ENCODE results near the gene CCBE1.

The CCBE1 gene

DNA sequence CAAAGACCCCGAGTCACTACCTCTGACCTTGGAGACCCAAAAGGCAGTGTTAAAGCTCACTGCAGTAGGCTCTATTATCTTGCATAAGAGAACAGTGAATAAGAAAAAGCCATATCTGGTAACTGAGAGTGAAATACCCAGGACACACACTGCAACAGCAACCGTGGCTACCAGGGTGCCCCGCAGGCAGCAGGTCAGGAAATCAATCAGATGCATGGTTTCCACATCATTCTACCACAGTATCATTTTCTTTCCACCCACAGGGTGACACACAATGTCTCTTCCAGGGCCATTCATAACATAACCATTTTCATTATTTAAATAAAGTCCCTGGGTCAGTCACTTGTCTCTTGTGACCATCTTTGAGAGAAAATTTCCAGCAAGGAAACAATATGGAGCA lies 131.3 kb downstream of the CCBE1 start:
- no peak for DNase-seq

DNA sequence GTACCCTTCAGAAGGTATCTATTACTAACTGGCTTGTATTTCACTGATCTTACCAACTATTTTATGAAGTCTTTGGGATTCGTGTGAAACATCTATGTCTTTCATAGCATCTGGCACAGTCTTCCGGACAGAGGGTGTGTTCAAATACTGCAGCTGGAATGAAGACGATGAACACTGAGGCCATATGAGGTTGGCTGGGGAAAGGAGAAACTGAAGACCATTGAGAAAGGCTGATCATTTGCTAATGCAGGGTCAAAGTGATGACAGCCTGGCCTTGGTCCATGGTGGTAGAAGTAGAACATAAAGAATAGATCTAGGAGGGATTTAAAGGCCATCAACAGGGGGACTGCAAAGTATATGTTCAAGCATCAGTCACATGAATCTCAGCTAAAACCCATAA lies 132.7 kb downstream of the CCBE1 start:
- DNase-seq = no peak

DNA sequence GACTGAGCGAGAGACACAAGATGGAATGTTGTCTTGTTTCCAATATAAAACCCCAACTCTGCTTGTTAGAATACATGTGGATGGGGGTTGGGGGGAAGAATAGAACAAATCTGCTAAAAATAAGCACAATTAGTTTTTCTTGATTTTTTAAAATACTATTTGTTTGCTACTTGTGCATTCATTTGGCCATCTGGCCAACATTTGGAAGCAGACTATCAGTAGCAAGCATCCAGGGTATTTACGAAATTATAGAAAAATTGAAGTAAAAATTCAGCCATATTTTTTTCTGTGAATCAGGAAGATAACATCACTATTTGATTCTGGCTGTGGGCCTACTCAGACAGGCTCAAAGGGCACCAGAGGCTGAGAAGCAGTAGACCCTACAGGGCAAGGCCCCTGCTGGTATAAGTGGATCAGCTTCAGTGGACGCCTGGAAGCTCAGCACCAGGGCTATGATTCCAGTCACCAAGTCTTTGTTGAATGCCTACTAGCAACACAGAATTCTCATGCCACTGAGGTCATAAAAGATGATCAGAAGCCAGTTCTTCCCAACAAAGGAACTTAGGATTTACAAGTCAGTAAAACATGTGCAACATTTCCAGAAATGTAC lies 133.9 kb downstream of the CCBE1 start:
- no peak for DNase-seq

DNA sequence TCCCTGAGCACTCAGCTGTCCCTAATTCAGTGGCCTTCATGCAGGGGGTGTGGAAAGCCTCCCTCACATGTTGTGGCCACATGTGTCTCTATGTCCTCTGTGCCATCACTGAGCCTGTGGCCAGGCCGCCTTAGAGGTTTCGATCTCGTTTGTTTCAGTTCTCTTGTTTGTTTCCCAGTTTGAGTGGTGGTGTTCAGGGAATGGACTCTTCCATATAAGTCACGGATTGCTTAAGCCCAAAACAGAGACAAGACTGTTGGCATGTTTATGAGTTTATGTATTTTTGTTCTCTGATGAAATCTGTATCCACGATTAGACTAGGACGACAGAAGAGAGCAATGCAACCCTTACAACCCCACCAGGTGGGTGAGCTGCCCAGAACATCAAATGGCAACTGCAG lies 134.5 kb downstream of the CCBE1 start:
- DNase-seq = no peak

DNA sequence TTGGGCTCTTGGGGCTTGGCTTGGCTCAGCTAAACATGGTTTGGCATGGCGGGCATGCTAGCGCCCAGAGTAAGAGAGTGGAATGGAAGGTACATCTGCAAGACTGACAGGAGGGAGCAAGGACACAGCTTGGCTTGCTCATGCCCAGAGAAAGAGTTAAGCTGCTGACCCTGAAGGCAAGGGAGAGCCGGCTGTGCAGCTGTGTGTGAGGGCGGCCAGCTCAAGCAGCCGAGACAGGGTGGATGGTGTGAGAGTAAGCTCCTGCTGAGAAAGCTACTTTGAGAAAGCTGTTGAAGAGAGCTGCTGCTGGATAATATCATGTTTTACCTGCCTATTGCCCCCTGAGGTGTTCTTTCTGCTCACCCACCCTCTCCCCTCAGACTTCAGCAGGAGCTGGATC lies 135.6 kb downstream of the CCBE1 start:
- no peak for DNase-seq

DNA sequence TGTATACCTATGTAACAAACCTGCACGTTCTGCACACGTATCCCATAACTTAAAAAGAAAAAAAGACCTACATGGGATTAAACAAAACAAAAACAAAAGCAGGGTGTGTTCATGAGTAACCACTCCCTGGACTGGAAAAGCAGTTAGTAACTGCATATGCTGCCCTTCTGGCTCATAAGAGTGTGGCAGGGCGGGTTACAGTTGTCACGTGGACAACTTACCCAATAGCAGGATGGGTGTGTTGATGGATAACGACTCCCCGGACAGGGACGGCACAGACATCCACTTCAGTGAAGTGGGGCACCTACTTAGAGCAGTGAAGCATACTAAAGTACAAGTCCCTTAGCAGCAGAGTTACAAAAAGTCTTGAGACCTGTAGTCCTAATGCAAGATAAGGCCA lies 136.7 kb downstream of the CCBE1 start:
- no peak for DNase-seq

DNA sequence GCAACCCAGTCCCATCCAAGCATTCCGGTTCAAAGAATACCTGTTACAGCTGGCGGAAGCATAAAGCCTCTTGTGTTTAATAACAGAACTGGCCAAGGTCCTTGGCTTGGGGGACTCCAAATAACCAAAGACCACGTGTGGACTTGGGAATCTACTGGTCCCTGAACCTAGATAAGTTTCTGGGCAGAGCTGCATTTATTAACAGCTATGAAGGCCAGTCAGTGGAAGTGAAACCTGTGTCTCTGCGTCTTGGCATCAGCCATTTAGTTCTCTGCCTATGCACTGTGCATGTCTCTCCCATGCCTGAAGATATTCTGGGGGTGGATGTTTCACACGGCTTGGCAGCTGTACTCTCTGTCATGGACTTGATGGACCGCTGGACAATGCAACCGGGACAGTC lies 137.7 kb downstream of the CCBE1 start:
- DNase-seq = no peak

DNA sequence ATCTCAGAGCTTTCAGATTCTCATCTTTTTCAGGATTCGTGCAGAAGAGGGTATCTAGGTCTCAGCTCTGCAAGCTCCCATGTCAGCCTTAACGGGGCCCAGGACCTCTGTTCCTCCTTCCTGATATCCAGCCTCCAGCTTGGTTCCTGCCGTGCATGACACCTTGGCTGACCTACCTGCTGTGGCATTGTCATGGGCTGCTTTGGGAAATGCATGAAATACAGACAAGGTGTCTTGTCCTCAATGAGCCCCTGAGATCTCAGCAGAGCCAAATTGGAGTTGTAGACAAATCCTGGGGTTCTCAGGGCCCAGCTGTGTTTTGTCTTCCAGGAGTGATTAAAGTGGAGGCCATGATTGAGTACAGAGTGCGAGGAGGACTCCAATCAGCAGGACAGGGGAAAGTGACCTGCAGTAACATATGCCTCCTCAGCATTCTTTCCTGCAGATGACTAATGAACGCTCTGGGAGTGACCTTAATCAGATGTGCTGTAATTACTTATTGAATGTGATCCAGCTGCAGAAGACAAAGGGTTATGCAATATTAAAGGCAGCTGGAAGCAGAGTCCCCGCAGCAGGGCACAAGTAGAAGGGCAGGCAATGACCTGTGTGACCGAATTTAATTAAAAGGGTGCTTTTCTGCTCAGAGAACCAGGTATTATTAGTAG lies 141.1 kb downstream of the CCBE1 start:
- DNase-seq = no peak

DNA sequence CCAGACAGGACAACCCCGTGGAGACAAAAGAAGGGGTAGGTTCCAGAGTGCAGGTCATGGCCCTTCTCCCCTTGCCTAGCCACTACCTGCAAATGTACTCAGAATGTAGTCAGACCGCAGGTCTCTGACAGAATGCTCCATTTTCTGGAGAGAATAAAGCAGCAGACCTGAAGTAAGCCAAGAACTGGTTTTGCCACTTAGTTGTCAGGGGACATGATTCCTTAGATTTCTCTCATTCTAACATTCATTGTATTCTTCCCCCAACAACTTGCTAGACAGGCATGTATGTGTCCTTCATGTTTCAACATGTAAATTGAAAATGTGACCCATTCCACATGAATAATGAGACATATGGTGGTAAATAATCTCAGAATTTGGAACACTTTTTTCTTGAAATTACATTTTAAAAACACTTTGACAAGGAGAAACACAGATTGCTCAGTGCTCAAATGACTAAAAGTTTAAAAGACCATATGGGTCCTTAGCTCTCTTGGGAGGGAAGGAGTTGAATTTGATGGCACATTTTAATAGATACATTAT lies 142.4 kb downstream of the CCBE1 start:
- DNase-seq = no peak

DNA sequence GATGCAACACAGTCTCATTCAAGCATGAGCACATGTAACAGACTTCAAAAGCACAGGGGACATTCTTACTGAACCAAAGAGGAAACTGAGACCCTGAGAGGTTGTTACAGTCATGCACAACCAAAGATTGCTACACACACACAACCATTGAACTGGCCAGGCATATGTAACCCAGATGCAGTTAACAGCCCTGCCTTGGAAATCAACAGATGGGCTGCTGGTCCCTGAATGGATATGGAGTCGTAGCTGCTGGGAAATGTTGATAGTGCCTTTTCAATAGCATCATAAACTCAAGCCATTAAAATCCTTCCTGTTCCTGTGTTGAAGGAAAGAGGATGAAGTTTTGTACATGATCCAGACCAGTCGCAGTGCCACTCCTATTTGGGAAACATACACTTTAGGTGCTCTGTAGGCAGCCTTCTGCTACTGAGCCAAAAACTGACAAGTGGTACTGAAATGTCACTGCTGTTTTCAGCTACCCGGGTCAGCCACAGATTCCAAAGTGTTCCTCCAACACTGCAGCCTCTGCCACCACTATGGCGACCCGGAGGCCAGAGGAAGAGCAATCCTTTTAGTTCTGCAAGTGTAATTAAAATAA lies 143.9 kb downstream of the CCBE1 start:
- DNase-seq = no peak

DNA sequence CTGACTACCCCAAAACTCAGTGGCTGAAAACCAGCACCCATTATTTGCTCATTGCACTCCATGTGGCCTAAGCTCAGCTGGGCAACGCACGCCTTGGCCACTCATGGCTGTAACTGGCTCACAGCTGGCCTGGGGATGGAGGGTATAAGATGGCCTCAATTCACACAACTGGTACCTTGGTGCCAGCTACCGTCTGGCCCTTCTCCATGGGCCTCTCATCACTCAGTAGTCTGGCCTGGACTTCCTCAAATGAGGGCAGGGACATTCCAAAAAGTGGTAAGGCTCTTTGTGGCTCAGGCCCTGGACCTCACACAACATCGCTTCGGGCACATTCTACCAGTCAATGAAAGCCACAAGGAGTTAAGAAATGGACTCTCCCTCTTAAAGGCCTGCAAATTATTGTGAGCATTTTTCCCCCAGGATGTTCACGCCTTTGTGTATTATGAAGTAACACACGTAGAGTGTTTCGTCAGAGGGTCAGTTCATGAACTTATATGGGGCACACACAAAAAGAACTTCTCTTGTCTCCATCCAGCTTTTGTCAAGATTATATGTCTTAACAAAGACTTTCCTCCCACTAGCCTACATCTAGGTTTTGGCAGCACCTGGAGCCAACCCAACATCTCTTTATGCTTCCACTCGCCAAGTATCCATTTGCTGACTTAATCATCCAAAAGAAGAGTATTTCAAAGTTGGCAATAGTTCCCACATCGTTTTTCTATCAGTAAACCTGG lies 145.2 kb downstream of the CCBE1 start:
- no peak for DNase-seq

DNA sequence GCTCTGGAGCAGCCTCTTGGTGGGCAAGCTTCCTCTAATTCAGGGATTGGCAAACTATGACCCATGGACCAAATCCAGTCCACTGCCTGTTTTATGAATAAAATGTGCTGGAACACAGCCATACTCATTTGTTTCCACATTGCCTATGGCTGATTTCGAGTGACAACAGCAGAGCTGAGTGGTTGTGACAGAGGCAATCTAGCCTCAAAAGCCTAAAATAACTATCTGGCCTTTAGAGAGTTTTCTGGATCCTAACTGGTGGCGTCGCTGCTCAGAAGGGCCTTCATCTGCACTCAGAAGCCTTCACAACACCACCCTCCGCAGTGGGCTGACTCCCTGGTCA lies 147.1 kb downstream of the CCBE1 start:
- no peak for DNase-seq

DNA sequence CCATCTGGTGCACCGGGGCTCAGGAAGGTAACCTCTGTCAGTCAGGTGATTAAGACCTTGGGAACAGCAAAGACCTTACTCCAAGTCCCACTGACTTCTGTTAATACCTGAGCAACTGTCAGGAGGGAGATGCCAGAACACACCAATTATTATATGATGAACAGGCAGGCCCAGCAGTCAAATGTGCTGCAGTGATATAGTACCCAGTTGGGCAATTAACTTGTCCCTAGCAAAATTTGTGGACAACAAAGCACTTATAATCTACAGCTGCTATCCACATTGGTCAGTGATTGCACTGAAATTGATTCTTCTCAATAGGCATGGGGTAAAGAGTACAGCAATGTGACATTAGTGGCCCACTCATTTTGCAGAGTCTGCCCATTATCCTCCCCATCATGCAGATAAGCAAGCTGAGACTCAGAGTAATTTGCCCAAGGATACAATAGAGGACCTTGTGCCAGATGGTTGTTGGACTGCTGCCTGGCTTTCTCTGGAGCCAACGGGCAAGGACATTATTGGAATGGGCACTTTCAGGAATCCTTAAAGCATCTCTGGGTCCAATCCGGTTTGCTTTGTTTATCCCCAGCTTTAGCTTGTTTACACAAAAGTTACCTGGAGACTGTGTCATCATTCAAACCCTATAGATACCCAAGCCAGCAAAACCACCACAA lies 147.6 kb downstream of the CCBE1 start:
- no peak for DNase-seq

DNA sequence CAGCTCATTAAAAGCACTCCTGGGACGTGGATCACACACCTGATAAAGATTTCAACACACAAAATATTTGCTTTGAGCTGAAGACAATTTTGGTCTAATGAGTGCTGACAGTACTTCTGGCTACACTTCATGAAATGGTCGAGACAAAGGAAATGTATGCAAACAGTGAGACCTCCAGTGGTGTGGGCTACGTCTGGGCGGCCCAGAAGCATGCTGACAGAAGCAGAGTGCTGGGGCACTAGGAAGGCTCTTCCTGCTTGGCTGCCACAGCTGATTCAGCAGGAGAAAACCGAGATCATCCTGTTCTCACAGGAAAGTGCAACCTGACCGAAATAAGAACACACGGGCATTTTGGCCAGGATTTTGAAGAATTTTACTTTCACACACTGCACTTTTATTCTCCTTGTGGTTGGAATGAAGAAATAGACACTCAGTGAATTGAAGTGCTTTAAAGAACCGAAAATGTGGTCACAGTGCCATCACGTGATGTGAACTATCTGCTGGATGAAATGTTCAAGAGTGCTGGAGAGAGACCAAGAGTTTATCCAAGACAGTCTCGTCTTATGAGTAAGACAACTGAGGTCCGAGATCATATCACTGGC lies 149.5 kb downstream of the CCBE1 start:
- no peak for DNase-seq

DNA sequence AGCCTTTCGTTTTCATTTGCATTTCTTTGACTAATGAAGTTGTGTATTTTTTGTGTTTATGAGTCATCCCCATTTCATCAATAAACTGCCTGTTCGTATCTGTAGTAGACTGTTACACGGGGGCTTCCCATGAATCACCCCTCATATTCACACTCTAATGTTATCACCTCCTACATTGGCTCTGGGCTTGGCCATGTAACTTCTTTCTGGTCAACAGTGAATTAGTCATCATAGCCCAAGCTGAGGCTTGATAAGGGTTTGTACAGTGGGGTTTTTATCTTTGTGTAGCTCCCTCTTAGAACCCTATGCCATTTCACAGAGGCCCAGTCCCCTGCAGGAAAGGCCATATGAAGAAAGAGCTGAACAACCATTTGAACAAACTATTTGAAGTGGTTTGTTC lies 151.0 kb downstream of the CCBE1 start:
- no peak for DNase-seq

DNA sequence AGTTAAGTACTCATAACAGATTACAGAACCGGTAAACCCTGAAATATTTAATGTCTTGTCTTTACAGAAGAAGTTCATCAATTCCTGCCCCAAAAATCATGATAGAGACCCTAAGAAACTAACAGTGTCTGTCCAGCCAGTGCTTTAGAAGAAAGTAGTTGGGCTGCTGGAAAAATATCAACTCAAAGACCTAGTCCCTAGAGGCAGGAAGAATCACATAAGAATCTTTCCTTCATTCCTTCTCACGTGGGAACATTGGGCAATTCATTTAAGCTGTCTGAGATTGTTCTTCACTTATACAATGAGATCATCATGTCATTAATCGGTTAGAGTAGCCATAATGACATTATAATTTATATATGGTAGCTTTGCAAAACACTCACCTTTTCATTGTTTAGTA lies 156.4 kb downstream of the CCBE1 start:
- no peak for DNase-seq

DNA sequence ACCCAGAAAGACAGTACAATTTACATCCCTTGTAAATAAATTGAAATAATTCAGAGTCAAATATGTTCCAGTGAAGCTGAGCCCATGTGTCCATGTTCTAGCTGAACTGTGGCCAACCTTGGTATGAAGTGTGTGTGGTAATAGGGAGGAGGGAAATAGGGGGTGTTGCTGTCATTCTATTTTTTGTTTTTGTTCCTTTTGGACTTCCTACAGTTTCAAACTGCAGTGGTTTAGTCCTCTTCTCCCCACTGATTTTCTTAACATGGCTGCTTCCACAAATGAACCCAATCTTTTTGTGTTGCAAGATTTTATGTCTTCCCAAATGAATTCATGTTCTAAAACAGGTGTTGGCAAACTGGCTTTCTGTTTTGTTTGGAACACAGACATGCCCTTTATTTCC lies 156.9 kb downstream of the CCBE1 start:
- no peak for DNase-seq

DNA sequence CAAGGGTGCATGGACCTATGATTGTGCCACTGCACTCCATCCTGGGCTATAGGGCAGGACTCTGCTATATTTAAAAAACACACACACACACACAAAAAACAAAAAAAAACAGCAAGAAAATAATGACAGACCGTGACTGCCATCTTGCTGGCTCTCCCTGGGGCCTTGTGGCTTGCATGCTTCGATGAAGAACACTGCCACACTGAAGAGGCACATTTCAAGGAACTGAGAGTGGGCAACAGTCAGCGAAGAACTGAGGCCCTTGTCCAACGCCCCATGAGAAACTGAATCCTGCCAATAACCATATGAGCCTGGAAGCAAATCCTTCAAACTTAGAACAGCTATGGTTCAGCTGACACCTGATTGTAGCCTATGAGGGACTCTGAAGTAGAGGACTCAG lies 158.1 kb downstream of the CCBE1 start:
- DNase-seq = no peak

DNA sequence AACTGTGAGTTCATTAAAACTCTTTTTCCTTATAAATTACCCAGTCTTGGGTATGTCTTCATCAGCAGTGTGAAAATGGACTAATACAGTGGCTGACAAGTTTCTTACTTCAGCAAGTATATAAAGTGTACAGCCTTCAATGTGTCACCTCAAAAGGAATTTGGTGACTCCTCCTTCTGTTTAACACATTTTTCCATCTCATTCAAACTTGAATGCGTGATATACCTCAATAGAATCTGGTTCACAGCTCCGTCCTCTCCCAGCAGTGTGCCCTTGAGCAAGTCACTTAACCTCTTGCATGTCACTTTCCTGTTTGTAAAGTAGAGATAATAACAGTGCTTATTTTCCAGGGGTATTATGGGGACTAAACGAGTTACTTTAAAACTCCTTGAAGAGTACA lies 159.6 kb downstream of the CCBE1 start:
- DNase-seq = no peak

DNA sequence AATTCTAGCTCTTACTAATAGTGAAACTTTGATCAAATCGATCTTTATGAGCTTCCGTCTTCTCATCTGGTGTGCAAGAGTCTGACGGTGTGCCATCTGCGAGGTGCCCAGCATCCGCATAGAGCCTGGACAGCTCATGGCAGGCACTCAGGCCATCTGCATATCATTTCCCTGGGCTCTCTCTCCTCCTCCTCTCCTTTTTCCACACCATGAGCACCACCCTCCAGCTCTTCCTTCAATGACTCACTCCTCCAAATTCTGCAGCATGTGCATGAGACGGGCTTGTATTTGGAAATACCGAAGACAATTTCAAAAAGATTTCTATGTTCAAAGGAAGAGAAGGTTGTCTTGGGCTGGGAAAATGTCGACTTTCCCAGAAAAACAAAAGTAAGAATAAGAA lies 161.1 kb downstream of the CCBE1 start:
- no peak for DNase-seq

DNA sequence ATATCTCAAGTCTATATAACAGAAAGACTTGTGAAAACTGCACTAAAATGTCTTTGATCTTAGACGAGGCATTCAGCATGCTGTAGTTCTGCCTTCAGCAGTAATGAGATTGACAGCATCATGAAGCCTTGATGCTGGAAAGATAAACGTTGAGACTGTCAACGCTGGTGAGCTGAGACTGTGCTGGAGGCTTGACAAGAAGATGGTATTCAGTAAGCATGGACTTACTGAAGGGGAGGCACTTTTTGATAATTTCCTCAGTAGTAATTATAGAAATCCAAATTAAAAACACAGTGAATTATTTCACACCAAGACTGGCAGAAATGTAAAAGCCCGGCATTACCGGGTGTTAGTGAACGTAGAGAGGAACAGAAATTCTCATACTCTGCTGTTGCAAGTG lies 162.2 kb downstream of the CCBE1 start:
- DNase-seq = no peak

DNA sequence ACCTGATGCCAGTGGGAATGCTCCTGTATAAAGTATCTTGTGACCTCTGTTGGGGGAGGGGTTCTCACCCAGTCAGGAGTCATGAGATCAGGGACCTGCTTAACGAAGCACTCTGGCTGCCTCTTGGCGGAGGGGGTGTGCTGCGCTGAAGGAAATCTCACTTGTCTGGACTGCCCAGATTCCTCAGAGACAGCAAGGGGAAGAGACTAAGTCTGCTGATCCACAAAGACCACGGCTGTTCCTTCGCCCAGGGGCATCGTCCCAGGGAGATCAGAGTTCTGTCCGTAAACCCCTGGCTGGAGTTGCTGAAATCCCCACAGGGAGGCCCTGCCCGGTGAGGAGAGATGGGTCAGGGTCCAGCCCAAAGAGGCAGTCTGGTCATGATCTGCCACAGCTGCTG lies 168.4 kb downstream of the CCBE1 start:
- no peak for DNase-seq
